Esophagus squamous epithelium (tissue), 4 donors: ENCODE measurements around the gene LRRC71.

Source experiments
- CTCF ChIP-seq, 6 experiments: fragments of 450-650 bp in 4 of 6; fragments of 200-600 bp in 2 of 6; sonication (generic) in 2 of 6; IDR thresholded peaks; one replicate each; pipeline ENCODE4 v1.5.1; 2016 to 2019; ENCODE audit warnings: antibody characterized with exemption in 6 of 6, mild to moderate bottlenecking in 4 of 6, moderate library complexity in 4 of 6
- POLR2A ChIP-seq, 4 donors: fragments of 450-650 bp; IDR thresholded peaks; one replicate each; pipeline ENCODE4 v1.6.1; 2017; ENCODE audit warnings: antibody characterized with exemption in 4 of 4, mild to moderate bottlenecking in 4 of 4, moderate library complexity in 3 of 4

- TF ChIP-seq CTCF (IDR thresholded peaks at IDR 0.05): no peak
- TF ChIP-seq POLR2A (IDR thresholded peaks at IDR 0.05): no peak
Measured at GRCh38 chr1:156943756-156944155, 23.3 kb downstream of the LRRC71 start.
